ENCODE measurements around the gene YJU2.
A peak's percentile ranks its signal among the peaks of the same experiment; 100 is the strongest.
"Not testable (repeated sequence)": the region's sequence is repeated elsewhere in the genome, so short reads cannot be mapped to it uniquely, and the experiment has no call there.

Gene YJU2

GRCh38 chr19:4266253-4267000 is 19.5 kb downstream of the YJU2 start:
- Histone ChIP-seq H3K27me3 (ENCODE audit: control insufficient read depth in 5 of 5, insufficient read depth in 4 of 5, low read length in 5 of 5) (no peaks in the 10 kb centered on the region), H3K4me1 (ENCODE audit: control insufficient read depth in 5 of 5, insufficient read depth in 5 of 5, low read length in 5 of 5) (peaks cover 0 to 15% (median 4%) of the 10 kb centered on the region in 5 donors), H3K4me3 (ENCODE audit: low read depth in 1 of 5, low read length in 5 of 5) (no peak overlapping the region), H3K36me3 (ENCODE audit: control insufficient read depth in 5 of 5, insufficient read depth in 5 of 5, low read length in 5 of 5) (peaks cover 0 to 66% (median 44%) of the 10 kb centered on the region in 5 donors), H3K9me3 (ENCODE audit: control insufficient read depth in 5 of 5, low read length in 5 of 5) (no peaks in the 10 kb centered on the region), H3K9ac (ENCODE audit: low read length in 5 of 5) (no peak overlapping the region), H3K27ac (ENCODE audit: low read depth, low read length) (no peak overlapping the region)

- Histone ChIP-seq H3K36me3 (ENCODE audit: control insufficient read depth in 5 of 5, insufficient read depth in 5 of 5, low read length in 5 of 5) (peaks cover 0 to 63% (median 38%) of the 10 kb centered on the region in 5 donors), H3K9me3 (ENCODE audit: control insufficient read depth in 5 of 5, low read length in 5 of 5) (peaks cover 0 to 3% (median 0%) of the 10 kb centered on the region in 5 donors), H3K27ac (ENCODE audit: low read depth, low read length) (peak overlapping the region; percentile 54), H3K4me3 (ENCODE audit: low read depth in 1 of 5, low read length in 5 of 5) (no peak overlapping the region), H3K4me1 (ENCODE audit: control insufficient read depth in 5 of 5, insufficient read depth in 5 of 5, low read length in 5 of 5) (peaks cover 0 to 15% (median 4%) of the 10 kb centered on the region in 5 donors), H3K27me3 (ENCODE audit: control insufficient read depth in 5 of 5, insufficient read depth in 4 of 5, low read length in 5 of 5) (no peaks in the 10 kb centered on the region), H3K9ac (ENCODE audit: low read length in 5 of 5) (no peak overlapping the region)
These were observed 20.4 kb downstream of the YJU2 start for GRCh38 chr19:4267101-4267900.

DNA sequence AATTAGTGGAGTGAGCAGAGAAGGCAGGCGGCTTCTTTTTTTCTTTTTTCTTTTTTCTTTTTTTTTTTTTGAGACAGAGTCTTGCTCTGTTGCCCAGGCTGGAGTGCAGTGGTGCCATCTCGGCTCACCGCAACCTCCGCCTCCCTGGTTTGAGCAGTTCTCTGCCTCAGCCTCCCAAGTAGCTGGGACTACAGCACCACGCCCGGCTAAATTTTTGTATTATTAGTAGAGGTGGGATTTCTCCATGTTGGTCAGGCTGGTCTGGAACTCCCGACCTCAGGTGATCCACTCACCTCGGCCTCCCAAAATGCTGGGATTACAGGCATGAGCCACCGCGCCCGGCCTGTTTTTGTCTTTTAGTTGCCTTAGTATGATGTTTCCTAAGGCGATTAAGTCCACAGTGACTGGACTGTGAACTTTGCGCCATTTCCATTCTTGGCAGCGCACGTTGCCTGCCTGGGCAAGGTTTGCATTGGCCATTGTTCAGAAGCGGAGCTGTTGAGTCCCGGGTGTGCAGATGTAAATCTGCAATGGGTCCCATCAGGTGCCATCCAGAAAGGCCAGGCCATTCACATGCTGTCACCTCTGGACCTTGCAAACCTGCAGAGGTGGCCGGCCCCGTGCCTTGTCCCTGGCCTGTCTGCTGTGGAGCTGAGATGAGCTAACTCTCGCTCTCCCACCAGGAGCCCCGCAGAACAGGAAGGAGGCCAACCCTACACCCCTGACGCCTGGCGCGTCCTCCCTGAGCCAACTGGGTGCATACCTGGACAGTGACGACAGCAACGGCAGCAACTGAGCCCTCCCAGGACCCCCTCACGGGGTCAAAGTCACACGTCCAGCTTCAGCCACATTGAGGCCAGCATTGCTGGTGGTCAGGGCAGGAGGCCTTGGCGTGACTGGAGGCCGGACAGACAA is 21.3 kb downstream of the YJU2 start:
- Histone ChIP-seq H3K9me3 (ENCODE audit: control insufficient read depth in 5 of 5, low read length in 5 of 5) (peaks cover 0 to 3% (median 0%) of the 10 kb centered on the region in 5 donors), H3K4me3 (ENCODE audit: low read depth in 1 of 5, low read length in 5 of 5) (no peak overlapping the region), H3K27me3 (ENCODE audit: control insufficient read depth in 5 of 5, insufficient read depth in 4 of 5, low read length in 5 of 5) (no peaks in the 10 kb centered on the region), H3K4me1 (ENCODE audit: control insufficient read depth in 5 of 5, insufficient read depth in 5 of 5, low read length in 5 of 5) (peaks cover 0 to 15% (median 4%) of the 10 kb centered on the region in 5 donors), H3K9ac (ENCODE audit: low read length in 5 of 5) (no peak overlapping the region), H3K27ac (ENCODE audit: low read depth, low read length) (peak overlapping the region; percentile 54), H3K36me3 (ENCODE audit: control insufficient read depth in 5 of 5, insufficient read depth in 5 of 5, low read length in 5 of 5) (peaks cover 0 to 55% (median 35%) of the 10 kb centered on the region in 5 donors)

- H3K36me3 ChIP-seq (ENCODE audit: control insufficient read depth in 5 of 5, insufficient read depth in 5 of 5, low read length in 5 of 5), result peaks cover 0 to 47% (median 32%) of the 10 kb centered on the region in 5 donors
- peaks cover 0 to 3% (median 0%) of the 10 kb centered on the region in 5 donors for H3K9me3 ChIP-seq (ENCODE audit: control insufficient read depth in 5 of 5, low read length in 5 of 5)
- H3K4me3 ChIP-seq (ENCODE audit: low read depth in 1 of 5, low read length in 5 of 5), result no peak overlapping the region
- no peak overlapping the region for H3K27ac ChIP-seq (ENCODE audit: low read depth, low read length)
- no peaks in the 10 kb centered on the region for H3K27me3 ChIP-seq (ENCODE audit: control insufficient read depth in 5 of 5, insufficient read depth in 4 of 5, low read length in 5 of 5)
- peaks cover 0 to 15% (median 4%) of the 10 kb centered on the region in 5 donors for H3K4me1 ChIP-seq (ENCODE audit: control insufficient read depth in 5 of 5, insufficient read depth in 5 of 5, low read length in 5 of 5)
- H3K9ac ChIP-seq (ENCODE audit: low read length in 5 of 5), result no peak overlapping the region
These were observed 22.0 kb downstream of the YJU2 start for GRCh38 chr19:4268816-4269430.

GRCh38 chr19:4272894-4273293 is 26.0 kb downstream of the YJU2 start:
- peaks cover 0 to 19% (median 14%) of the 10 kb centered on the region in 5 donors for H3K36me3 ChIP-seq (ENCODE audit: control insufficient read depth in 5 of 5, insufficient read depth in 5 of 5, low read length in 5 of 5)

DNA sequence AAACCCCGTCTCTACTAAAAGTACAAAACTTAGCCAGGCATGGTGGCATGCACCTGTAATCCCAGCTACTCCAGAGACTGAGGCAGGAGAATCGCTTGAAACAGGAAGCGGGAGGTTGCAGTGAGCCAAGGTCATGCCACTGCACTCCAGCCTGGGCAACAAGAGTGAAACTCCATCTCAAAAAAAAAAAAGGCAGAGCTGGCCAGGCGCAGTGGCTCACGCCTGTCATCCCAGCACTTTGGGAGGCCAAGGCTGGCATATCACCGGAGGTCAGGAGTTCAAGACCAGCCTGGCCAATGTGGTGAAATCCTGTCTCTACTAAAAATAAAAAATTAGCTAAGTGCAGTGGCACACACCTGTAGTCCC is 27.4 kb downstream of the YJU2 start:
- not testable (repeated sequence) for H3K4me3 ChIP-seq (ENCODE audit: low read depth in 1 of 5, low read length in 5 of 5); H3K27ac ChIP-seq (ENCODE audit: low read depth, low read length); H3K4me1 ChIP-seq (ENCODE audit: control insufficient read depth in 5 of 5, insufficient read depth in 5 of 5, low read length in 5 of 5); H3K36me3 ChIP-seq (ENCODE audit: control insufficient read depth in 5 of 5, insufficient read depth in 5 of 5, low read length in 5 of 5); H3K9me3 ChIP-seq (ENCODE audit: control insufficient read depth in 5 of 5, low read length in 5 of 5); H3K9ac ChIP-seq (ENCODE audit: low read length in 5 of 5)
- peaks cover 5 to 18% (median 14%) of the 10 kb centered on the region in 5 donors for H3K27me3 ChIP-seq (ENCODE audit: control insufficient read depth in 5 of 5, insufficient read depth in 4 of 5, low read length in 5 of 5)

More at GRCh38 chr19:4272894-4273293, 26.0 kb downstream of the YJU2 start:
- H3K9ac ChIP-seq (ENCODE audit: low read length in 5 of 5), result no peak overlapping the region
- H3K27me3 ChIP-seq (ENCODE audit: control insufficient read depth in 5 of 5, insufficient read depth in 4 of 5, low read length in 5 of 5), result peaks cover 4 to 8% (median 6%) of the 10 kb centered on the region in 5 donors
- no peak overlapping the region for H3K4me3 ChIP-seq (ENCODE audit: low read depth in 1 of 5, low read length in 5 of 5)
- H3K9me3 ChIP-seq (ENCODE audit: control insufficient read depth in 5 of 5, low read length in 5 of 5), result peaks cover 0 to 3% (median 0%) of the 10 kb centered on the region in 5 donors
- H3K27ac ChIP-seq (ENCODE audit: low read depth, low read length), result no peak overlapping the region
- peaks cover 0 to 8% (median 4%) of the 10 kb centered on the region in 5 donors for H3K4me1 ChIP-seq (ENCODE audit: control insufficient read depth in 5 of 5, insufficient read depth in 5 of 5, low read length in 5 of 5)

DNA sequence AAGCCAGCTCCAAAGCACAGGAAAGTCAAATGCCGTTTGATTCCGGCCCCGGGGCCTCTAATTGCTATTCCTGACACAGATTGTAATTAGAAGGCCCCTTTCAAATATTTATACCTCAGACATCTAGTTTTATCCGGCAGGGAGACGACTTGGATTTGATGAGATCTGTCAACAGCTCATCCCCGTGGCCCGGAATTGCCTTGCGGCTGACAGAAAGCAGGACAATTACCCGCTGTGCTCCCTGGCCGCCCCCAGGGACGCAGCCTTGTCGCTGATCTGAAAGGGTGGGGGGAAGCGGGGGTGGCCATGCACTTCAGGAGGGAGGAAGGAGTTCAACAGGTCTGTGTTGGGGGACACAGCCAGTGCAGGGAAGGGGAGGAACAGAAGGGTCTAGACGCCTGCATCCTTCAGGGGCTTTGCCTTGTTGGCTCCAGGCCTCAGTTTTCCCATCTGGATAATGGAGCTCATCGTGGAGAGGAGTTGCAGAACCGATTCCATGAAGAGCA is 30.4 kb downstream of the YJU2 start:
- no peaks in the 10 kb centered on the region for H3K36me3 ChIP-seq (ENCODE audit: control insufficient read depth in 5 of 5, insufficient read depth in 5 of 5, low read length in 5 of 5)
- H3K27ac ChIP-seq (ENCODE audit: low read depth, low read length), result no peak overlapping the region
- H3K4me3 ChIP-seq (ENCODE audit: low read depth in 1 of 5, low read length in 5 of 5), result no peak overlapping the region
- no peak overlapping the region for H3K9ac ChIP-seq (ENCODE audit: low read length in 5 of 5)
- peaks cover 0 to 8% (median 6%) of the 10 kb centered on the region in 5 donors for H3K4me1 ChIP-seq (ENCODE audit: control insufficient read depth in 5 of 5, insufficient read depth in 5 of 5, low read length in 5 of 5)
- no peaks in the 10 kb centered on the region for H3K9me3 ChIP-seq (ENCODE audit: control insufficient read depth in 5 of 5, low read length in 5 of 5)
- H3K27me3 ChIP-seq (ENCODE audit: control insufficient read depth in 5 of 5, insufficient read depth in 4 of 5, low read length in 5 of 5), result peaks cover 15 to 36% (median 25%) of the 10 kb centered on the region in 5 donors

DNA sequence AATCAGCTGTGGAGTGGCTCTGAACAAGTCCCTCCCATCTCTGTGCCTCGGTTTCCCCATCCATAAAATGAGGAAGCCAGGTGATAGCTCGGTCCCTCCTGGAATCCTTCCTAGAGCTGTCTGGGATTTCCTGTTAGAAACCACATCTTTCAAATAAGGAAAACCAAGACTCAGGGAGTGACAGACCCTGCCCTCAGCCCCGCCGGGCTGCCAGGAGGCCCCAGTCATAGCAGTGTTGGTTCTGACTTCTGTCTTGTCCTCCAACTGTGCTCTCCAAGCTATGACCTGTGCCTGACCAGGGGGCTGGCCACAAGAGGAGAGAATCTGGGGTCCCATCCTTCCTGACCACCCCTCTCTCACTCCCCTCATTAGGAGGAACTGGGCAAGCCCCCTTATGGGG is 31.1 kb downstream of the YJU2 start:
- Histone ChIP-seq H3K27me3 (ENCODE audit: control insufficient read depth in 5 of 5, insufficient read depth in 4 of 5, low read length in 5 of 5) (peaks cover 15 to 40% (median 29%) of the 10 kb centered on the region in 5 donors), H3K9me3 (ENCODE audit: control insufficient read depth in 5 of 5, low read length in 5 of 5) (no peaks in the 10 kb centered on the region), H3K27ac (ENCODE audit: low read depth, low read length) (no peak overlapping the region), H3K4me3 (ENCODE audit: low read depth in 1 of 5, low read length in 5 of 5) (no peak overlapping the region), H3K36me3 (ENCODE audit: control insufficient read depth in 5 of 5, insufficient read depth in 5 of 5, low read length in 5 of 5) (no peaks in the 10 kb centered on the region), H3K9ac (ENCODE audit: low read length in 5 of 5) (no peak overlapping the region), H3K4me1 (ENCODE audit: control insufficient read depth in 5 of 5, insufficient read depth in 5 of 5, low read length in 5 of 5) (peaks cover 0 to 8% (median 6%) of the 10 kb centered on the region in 5 donors)

Measured in subcutaneous abdominal adipose tissue (tissue), 5 donors.